Measurements from ENCODE around the gene MSI2. TPM values are rescaled to one million over a fixed set of nuclear protein-coding genes. Genes with fewer than 3 reads are reported as not detected.
A peak's percentile ranks its signal among the peaks of the same experiment; 100 is the strongest.

Gene MSI2
- total RNA-seq, 1 donor from 2014 or later, result 75.5 TPM

DNA sequence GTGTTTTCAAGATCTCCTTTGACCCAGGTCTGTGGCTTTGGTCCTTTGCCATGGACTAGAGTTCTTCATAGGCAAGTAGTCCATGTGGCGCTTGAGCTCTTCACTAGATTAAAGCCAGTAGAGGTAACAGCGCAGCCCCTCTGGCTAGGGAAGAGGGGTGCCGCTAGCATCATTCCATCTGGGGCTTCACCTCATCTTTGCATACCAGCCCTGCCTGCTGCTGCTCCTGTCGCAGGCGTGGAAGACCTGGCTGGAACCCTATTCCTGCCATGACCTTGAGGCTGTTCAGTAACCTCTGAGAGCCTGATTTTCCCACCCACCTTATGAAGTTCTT lies 198.4 kb downstream of the MSI2 start:
- Mint-ChIP-seq H3K4me1 (ENCODE audit: unreplicated experiment) (peaks cover 20% of the 10 kb centered on the region), H3K36me3 (ENCODE audit: unreplicated experiment) (peaks cover 6% of the 10 kb centered on the region), H3K27ac (ENCODE audit: unreplicated experiment) (no peak overlapping the region), H3K4me3 (ENCODE audit: unreplicated experiment) (no peak overlapping the region), H3K27me3 (ENCODE audit: unreplicated experiment) (no peaks in the 10 kb centered on the region), H3K9me3 (ENCODE audit: unreplicated experiment) (no peaks in the 10 kb centered on the region)
- TF ChIP-seq, protein P1, sequence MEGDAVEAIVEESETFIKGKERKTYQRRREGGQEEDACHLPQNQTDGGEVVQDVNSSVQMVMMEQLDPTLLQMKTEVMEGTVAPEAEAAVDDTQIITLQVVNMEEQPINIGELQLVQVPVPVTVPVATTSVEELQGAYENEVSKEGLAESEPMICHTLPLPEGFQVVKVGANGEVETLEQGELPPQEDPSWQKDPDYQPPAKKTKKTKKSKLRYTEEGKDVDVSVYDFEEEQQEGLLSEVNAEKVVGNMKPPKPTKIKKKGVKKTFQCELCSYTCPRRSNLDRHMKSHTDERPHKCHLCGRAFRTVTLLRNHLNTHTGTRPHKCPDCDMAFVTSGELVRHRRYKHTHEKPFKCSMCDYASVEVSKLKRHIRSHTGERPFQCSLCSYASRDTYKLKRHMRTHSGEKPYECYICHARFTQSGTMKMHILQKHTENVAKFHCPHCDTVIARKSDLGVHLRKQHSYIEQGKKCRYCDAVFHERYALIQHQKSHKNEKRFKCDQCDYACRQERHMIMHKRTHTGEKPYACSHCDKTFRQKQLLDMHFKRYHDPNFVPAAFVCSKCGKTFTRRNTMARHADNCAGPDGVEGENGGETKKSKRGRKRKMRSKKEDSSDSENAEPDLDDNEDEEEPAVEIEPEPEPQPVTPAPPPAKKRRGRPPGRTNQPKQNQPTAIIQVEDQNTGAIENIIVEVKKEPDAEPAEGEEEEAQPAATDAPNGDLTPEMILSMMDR (IDR thresholded peaks at IDR 0.05), result no peak
- no peak for DNase-seq (ENCODE audit: extremely low spot score, unreplicated experiment)

DNA sequence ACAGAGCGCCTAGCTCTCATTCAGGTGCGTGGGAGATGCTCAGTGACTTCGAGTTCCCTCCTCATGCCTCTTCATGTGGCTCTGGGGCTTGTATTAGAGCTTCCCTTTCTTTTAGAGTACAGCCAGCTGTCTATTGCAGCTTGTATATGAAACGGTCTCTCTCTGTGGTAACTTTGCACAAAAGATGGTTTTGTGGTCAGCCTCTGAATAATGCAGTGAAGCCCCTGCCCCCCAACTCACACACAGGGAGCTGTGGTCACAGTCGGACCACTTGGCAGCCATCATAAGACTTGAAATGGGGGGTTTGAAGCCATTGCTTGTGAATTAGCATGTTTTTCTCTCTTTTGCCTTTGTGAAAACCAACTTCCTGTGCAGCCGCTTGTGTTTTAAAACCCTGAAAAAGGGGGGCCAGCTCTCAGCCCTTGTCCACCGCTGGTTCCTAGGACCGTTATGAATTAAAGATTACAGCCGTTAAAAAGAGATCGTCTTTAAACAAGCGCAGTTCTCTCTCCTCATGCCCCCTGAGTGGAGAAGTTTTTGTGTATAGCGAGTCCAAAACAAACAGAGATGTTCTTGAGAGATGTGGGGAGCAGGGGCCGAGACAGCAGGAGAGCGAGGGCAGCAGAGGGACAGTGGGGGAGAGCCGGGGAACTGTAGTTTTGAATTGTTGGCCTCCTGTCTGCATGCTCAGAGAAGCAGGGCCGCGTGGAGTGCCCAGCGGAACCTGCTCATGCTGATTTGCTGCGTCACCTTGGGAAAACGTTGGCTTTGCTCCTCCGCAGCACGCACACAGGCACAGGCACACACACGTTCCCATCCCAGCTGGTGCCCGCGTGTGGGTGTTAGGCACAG lies 199.0 kb downstream of the MSI2 start:
- DNase-seq (ENCODE audit: extremely low spot score, unreplicated experiment), result no peak
- no peak overlapping the region for H3K4me3 Mint-ChIP-seq (ENCODE audit: unreplicated experiment)
- H3K27me3 Mint-ChIP-seq (ENCODE audit: unreplicated experiment), result no peaks in the 10 kb centered on the region
- H3K4me1 Mint-ChIP-seq (ENCODE audit: unreplicated experiment), result peaks cover 20% of the 10 kb centered on the region
- TF ChIP-seq, protein P1 (IDR thresholded peaks at IDR 0.05), result no peak
- H3K9me3 Mint-ChIP-seq (ENCODE audit: unreplicated experiment), result no peaks in the 10 kb centered on the region
- peak overlapping the region; percentile 77 for H3K27ac Mint-ChIP-seq (ENCODE audit: unreplicated experiment)
- H3K36me3 Mint-ChIP-seq (ENCODE audit: unreplicated experiment), result peaks cover 6% of the 10 kb centered on the region

DNA sequence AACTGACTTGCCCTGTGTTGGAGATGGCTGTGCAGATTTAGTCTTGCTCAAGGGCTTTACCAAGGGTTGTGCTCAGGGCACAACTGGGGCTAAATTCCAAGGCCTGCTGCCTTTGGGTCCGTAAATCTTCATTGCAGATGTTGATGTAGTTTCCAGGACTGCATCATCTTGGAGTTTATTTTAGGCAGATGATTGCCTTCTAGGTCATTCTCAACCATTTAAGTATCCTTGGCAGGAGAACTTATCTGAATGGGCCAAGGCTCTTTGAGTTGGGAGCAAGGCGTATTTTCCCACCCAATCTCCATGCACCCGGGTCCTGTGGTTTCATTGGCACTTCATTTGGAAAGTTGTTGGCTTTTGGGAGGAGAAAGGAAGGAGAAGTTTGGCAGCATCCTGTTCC lies 200.3 kb downstream of the MSI2 start:
- TF ChIP-seq, protein P1 (IDR thresholded peaks at IDR 0.05), result no peak
- no peaks in the 10 kb centered on the region for H3K27me3 Mint-ChIP-seq (ENCODE audit: unreplicated experiment)
- H3K4me3 Mint-ChIP-seq (ENCODE audit: unreplicated experiment), result no peak overlapping the region
- H3K4me1 Mint-ChIP-seq (ENCODE audit: unreplicated experiment), result peaks cover 22% of the 10 kb centered on the region
- no peak overlapping the region for H3K27ac Mint-ChIP-seq (ENCODE audit: unreplicated experiment)
- peaks cover 6% of the 10 kb centered on the region for H3K36me3 Mint-ChIP-seq (ENCODE audit: unreplicated experiment)
- DNase-seq (ENCODE audit: extremely low spot score, unreplicated experiment), result no peak
- H3K9me3 Mint-ChIP-seq (ENCODE audit: unreplicated experiment), result no peaks in the 10 kb centered on the region

DNA sequence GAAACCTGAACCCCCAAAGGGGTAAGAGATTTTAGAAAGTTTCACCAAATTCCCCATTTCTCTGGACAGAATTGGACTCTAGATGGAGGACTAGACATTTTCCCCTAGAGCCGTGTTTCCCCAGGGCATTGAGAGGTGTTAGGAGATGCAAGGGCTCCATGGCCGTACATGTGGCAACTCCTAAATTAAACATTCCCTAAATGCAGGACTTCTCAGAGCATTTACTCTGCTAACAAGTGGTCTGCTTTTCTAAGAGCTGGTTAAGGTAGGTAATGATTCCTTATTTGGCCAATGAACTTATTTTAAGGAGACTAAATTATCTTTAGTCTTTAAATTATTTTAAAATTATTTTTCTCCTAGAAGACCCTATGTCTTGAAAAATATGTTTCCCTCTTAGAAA lies 200.9 kb downstream of the MSI2 start:
- Mint-ChIP-seq H3K27ac (ENCODE audit: unreplicated experiment) (no peak overlapping the region), H3K9me3 (ENCODE audit: unreplicated experiment) (no peaks in the 10 kb centered on the region), H3K36me3 (ENCODE audit: unreplicated experiment) (peaks cover 6% of the 10 kb centered on the region), H3K4me3 (ENCODE audit: unreplicated experiment) (no peak overlapping the region), H3K4me1 (ENCODE audit: unreplicated experiment) (peaks cover 25% of the 10 kb centered on the region), H3K27me3 (ENCODE audit: unreplicated experiment) (no peaks in the 10 kb centered on the region)
- DNase-seq (ENCODE audit: extremely low spot score, unreplicated experiment), result no peak
- TF ChIP-seq, protein P1 (IDR thresholded peaks at IDR 0.05), result no peak

DNA sequence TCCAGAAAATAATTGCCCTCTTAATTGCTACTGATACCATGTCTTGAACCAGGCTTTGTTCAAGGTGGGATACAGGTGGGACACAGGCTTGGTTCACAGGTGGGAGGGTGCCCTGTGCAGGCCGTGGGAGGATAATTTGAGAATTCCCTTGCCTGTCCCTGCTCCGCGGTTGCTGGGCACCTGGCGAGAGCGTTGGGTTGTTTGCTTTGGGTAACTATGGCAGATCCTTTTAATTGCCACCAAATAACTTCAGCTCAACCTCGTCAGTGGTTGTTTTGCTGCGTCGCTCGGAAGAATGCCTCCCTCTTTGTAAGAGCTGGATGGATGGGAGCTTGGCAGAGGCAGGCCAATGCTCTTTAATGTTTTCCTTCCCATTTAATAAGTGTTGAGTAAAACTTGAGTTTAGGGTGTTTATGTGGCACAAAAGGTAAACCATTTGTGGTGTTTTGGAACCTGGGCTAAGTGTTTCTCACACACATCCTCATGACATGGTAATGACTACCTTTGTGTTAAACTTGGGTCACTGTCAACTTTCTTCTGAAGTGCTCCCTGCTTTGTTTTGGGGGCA lies 202.5 kb downstream of the MSI2 start:
- Mint-ChIP-seq H3K27me3 (ENCODE audit: unreplicated experiment) (no peaks in the 10 kb centered on the region), H3K36me3 (ENCODE audit: unreplicated experiment) (peaks cover 4% of the 10 kb centered on the region), H3K27ac (ENCODE audit: unreplicated experiment) (no peak overlapping the region), H3K9me3 (ENCODE audit: unreplicated experiment) (no peaks in the 10 kb centered on the region), H3K4me1 (ENCODE audit: unreplicated experiment) (peaks cover 41% of the 10 kb centered on the region), H3K4me3 (ENCODE audit: unreplicated experiment) (no peak overlapping the region)
- DNase-seq (ENCODE audit: extremely low spot score, unreplicated experiment), result no peak
- TF ChIP-seq, protein P1 (IDR thresholded peaks at IDR 0.05), result no peak

Measured in osteocyte (in vitro differentiated cells).